HCT116 (cell line): ENCODE results near the gene SETD3. TPM values are rescaled to one million over a fixed set of nuclear protein-coding genes. Genes with fewer than 3 reads are reported as not detected.

Experiments used
- ATAC-seq: fragments of 200-7000 bp; cut with Tn5 transposase; 2 replicates; pipeline ENCODE4 v1.9.1; 2020; ENCODE audit warnings: mild to moderate bottlenecking, moderate library complexity
- BruUV-seq: library from RNA; stranded (reverse); fragments of 400-500 nt; replicated peaks from 2 replicates; lab custom pipeline; 2021; lab: Mats Ljungman, UMichigan
- CTCF ChIA-PET: fragments of 300-600 bp; sonication (Branson Sonifier 250); formaldehyde crosslinking; loops from one replicate; lab custom pipeline; 2021; ENCODE audit warnings: antibody characterized with exemption; lab: Charles Lee
- POLR2A ChIA-PET: fragments of 300-600, 350-600 bp; sonication (Branson Sonifier 250); formaldehyde crosslinking; loops from one replicate; lab custom pipeline; 2021; ENCODE audit warnings: antibody characterized with exemption; lab: Charles Lee
- RAD21 ChIA-PET, 2 experiments: fragments of 300-600 bp; sonication (Branson Sonifier 250); formaldehyde crosslinking; loops; one replicate each; lab custom pipeline; 2023; ENCODE audit warnings: low total read pairs in 2 of 2; ENCODE audit not compliant: uncharacterized antibody in 2 of 2, unreplicated experiment in 2 of 2, low non-redundant PET in 1 of 2; lab: Charles Lee
- DNase-seq: peaks from one replicate; pipeline ENCODE4 v3.0.0-alpha.2; 2010; ENCODE audit warnings: low read depth, low spot score
- H2AFZ ChIP-seq: fragments of 200-600 bp; shearing (Covaris generic), sonication (generic); 2 replicates; pipeline ENCODE4 v1.6.1; 2017; ENCODE audit warnings: low read depth, mixed run types, mixed read lengths, antibody characterized with exemption, low read length; ENCODE audit not compliant: poor library complexity, severe bottlenecking
- H3K27ac ChIP-seq: 2 replicates; pipeline ENCODE4 v1.5.1; 2012; ENCODE audit warnings: low read depth, low read length
- H3K27me3 ChIP-seq: fragments of 200-600 bp; sonication (generic); 2 replicates; pipeline ENCODE4 v1.6.1; 2016; ENCODE audit warnings: mixed run types, low read length, mixed read lengths; ENCODE audit not compliant: insufficient read depth
- H3K36me3 ChIP-seq, 2 experiments: fragments of 200-500 bp in 1 of 2; fragments of 200-600 bp in 1 of 2; sonication (Bioruptor generic) in 1 of 2; sonication (generic) in 1 of 2; 2 replicates each; pipeline versions ENCODE4 v1.5.1 to v1.6.1; 2014 to 2016; ENCODE audit warnings: low read length in 2 of 2, inconsistent platforms in 1 of 2, mixed read lengths in 1 of 2, mixed run types in 1 of 2; ENCODE audit not compliant: insufficient read depth in 2 of 2, control insufficient read depth in 1 of 2
- H3K4me1 ChIP-seq, 2 experiments: fragments of 200-600 bp in 1 of 2; sonication (generic) in 1 of 2; 2 replicates each; pipeline versions ENCODE4 v1.5.1 to v1.6.1; 2012 to 2017; ENCODE audit warnings: low read length in 2 of 2, inconsistent platforms in 1 of 2, mild to moderate bottlenecking in 1 of 2, mixed read lengths in 1 of 2, mixed run types in 1 of 2, moderate library complexity in 1 of 2; ENCODE audit not compliant: insufficient read depth in 2 of 2, control insufficient read depth in 1 of 2
- H3K4me2 ChIP-seq: fragments of 200-600 bp; sonication (generic); 2 replicates; pipeline ENCODE4 v1.6.1; 2017; ENCODE audit warnings: mixed run types, low read length, mixed read lengths
- H3K4me3 ChIP-seq, 2 experiments: fragments of 200-600 bp in 1 of 2; sonication (generic) in 1 of 2; replicated peaks in 1 of 2; 2 replicates each; pipeline ENCODE4 v1.5.1; 2011 to 2016; ENCODE audit warnings: low read length in 2 of 2, control low read depth in 1 of 2, low read depth in 1 of 2, mild to moderate bottlenecking in 1 of 2, mixed read lengths in 1 of 2, mixed run types in 1 of 2
- H3K79me2 ChIP-seq: fragments of 200-600 bp; sonication (generic); 2 replicates; pipeline ENCODE4 v1.6.1; 2017; ENCODE audit warnings: mild to moderate bottlenecking, mixed run types, low read length, moderate library complexity, mixed read lengths; ENCODE audit not compliant: insufficient read depth
- H3K9ac ChIP-seq: fragments of 200-600 bp; sonication (generic); 2 replicates; pipeline ENCODE4 v1.6.1; 2016; ENCODE audit warnings: low read length, mixed read lengths
- H3K9me2 ChIP-seq: fragments of 200-600 bp; sonication (generic), shearing (Covaris generic); 2 replicates; pipeline ENCODE4 v1.6.1; 2017; ENCODE audit warnings: mixed run types, mild to moderate bottlenecking, moderate library complexity; ENCODE audit not compliant: insufficient read depth
- H3K9me3 ChIP-seq, 2 experiments: fragments of 200-500 bp in 1 of 2; fragments of 200-600 bp in 1 of 2; sonication (Bioruptor generic) in 1 of 2; sonication (generic) in 1 of 2; 2 replicates each; pipeline ENCODE4 v1.6.1; 2014 to 2017; ENCODE audit warnings: low read length in 2 of 2, mixed read lengths in 2 of 2, inconsistent platforms in 1 of 2, low read depth in 1 of 2, mild to moderate bottlenecking in 1 of 2, mixed run types in 1 of 2, moderate library complexity in 1 of 2; ENCODE audit not compliant: control insufficient read depth in 1 of 2, insufficient read depth in 1 of 2
- H4K20me1 ChIP-seq: fragments of 200-600 bp; sonication (generic), shearing (Covaris generic); 2 replicates; pipeline ENCODE4 v1.6.1; 2017; ENCODE audit warnings: mixed run types, mild to moderate bottlenecking, moderate library complexity; ENCODE audit not compliant: insufficient read depth
- ATF3 ChIP-seq: IDR thresholded peaks from 2 replicates; pipeline ENCODE4 v1.6.1; 2012
- CEBPB ChIP-seq: IDR thresholded peaks from 2 replicates; pipeline ENCODE4 v1.6.1; 2012; ENCODE audit warnings: low read depth
- EGR1 ChIP-seq: IDR thresholded peaks from 2 replicates; pipeline ENCODE4 v1.6.1; 2012; ENCODE audit warnings: low read depth
- EZH2 ChIP-seq: fragments of 200-600 bp; sonication (generic); IDR thresholded peaks from 2 replicates; pipeline ENCODE4 v1.6.1; 2017; ENCODE audit warnings: antibody characterized with exemption, mixed run types
- EZH2phosphoT487 ChIP-seq: fragments of 200-600 bp; IDR thresholded peaks from 2 replicates; pipeline ENCODE4 v1.6.1; 2018; ENCODE audit warnings: antibody characterized with exemption, borderline replicate concordance
- FOSL1 ChIP-seq: IDR thresholded peaks from 2 replicates; pipeline ENCODE4 v1.6.1; 2012; ENCODE audit warnings: low read depth
- JUND ChIP-seq: IDR thresholded peaks from 2 replicates; pipeline ENCODE4 v1.6.1; 2012
- MAX ChIP-seq: IDR thresholded peaks from 2 replicates; pipeline ENCODE4 v1.6.1; 2012
- POLR2A ChIP-seq: IDR thresholded peaks from 2 replicates; pipeline ENCODE4 v1.7.0; 2011; ENCODE audit warnings: borderline replicate concordance; ENCODE audit not compliant: insufficient read depth, insufficient read length; ENCODE audit errors: extremely low read depth
- SIN3A ChIP-seq: IDR thresholded peaks from 2 replicates; pipeline ENCODE4 v1.6.1; 2012; ENCODE audit warnings: low read depth
- SP1 ChIP-seq: IDR thresholded peaks from 2 replicates; pipeline ENCODE4 v1.6.1; 2012; ENCODE audit warnings: low read depth
- TCF7L2 ChIP-seq: IDR thresholded peaks from 2 replicates; pipeline ENCODE4 v1.7.0; 2011; ENCODE audit warnings: borderline replicate concordance, inconsistent platforms; ENCODE audit not compliant: insufficient read depth, insufficient read length; ENCODE audit errors: extremely low read depth
- YY1 ChIP-seq: IDR thresholded peaks from 2 replicates; pipeline ENCODE4 v1.6.1; 2011; ENCODE audit warnings: low read length, low read depth, moderate library complexity, mild to moderate bottlenecking; ENCODE audit not compliant: insufficient replicate concordance; ENCODE audit errors: extremely low read depth
- ZFX ChIP-seq: fragments of 450-650 bp; IDR thresholded peaks from 2 replicates; pipeline ENCODE4 v1.6.1; 2017
- ZNF274 ChIP-seq: fragments of 200-500 bp; sonication (Bioruptor generic); IDR thresholded peaks from 2 replicates; pipeline ENCODE4 v1.6.1; 2014; ENCODE audit warnings: mild to moderate bottlenecking, low read depth, low read length, inconsistent platforms
- intact Hi-C: fragments of 100-400 bp; cut with micrococcal nuclease; formaldehyde crosslinking; loops from 2 replicates; pipeline ENCODE4 v1.10.0; 2022
- total RNA-seq: library from RNA; stranded (reverse); gene quantifications from one replicate; pipeline ENCODE4 v1.2.1, GENCODE V29; 2021; ENCODE audit not compliant: unreplicated experiment

The SETD3 gene
- total RNA-seq, 1 experiment from 2014 or later = 46.6 TPM

GRCh38 chr14:99509871-99510555 lies 29.4 kb upstream of the SETD3 start:
- ChIA-PET CTCF (no interaction called here), POLR2A (no interaction called here)
- DNase-seq = no peak

GRCh38 chr14:99508896-99509629 lies 28.4 kb upstream of the SETD3 start:
- H3K36me3 ChIP-seq = peaks cover 22 to 38% of the 10 kb centered on the region in 2 experiments; a peak in 3 of 4 replicates
- ChIA-PET POLR2A (no interaction called here), RAD21 (no interaction called here), CTCF (no interaction called here)
- H4K20me1 ChIP-seq = no peaks in the 10 kb centered on the region
- no peak overlapping the region for H3K9ac ChIP-seq
- no peaks in the 10 kb centered on the region for H3K27me3 ChIP-seq
- no peaks in the 10 kb centered on the region for H3K9me2 ChIP-seq
- BruUV-seq = no TSS peak
- H3K79me2 ChIP-seq = no peaks in the 10 kb centered on the region
- no peaks in the 10 kb centered on the region for H3K9me3 ChIP-seq
- H3K27ac ChIP-seq = no peak overlapping the region
- intact Hi-C loops = no loop called here
- no peak overlapping the region for H3K4me2 ChIP-seq
- H3K4me3 ChIP-seq = no peak overlapping the region
- TF ChIP-seq CEBPB = no peak
- no peak for TF ChIP-seq ATF3
- TF ChIP-seq SP1 = no peak
- TF ChIP-seq POLR2A = no peak
- TF ChIP-seq MAX = no peak
- no peak for TF ChIP-seq EGR1
- no peak for TF ChIP-seq JUND
- TF ChIP-seq TCF7L2 = no peak
- TF ChIP-seq EZH2phosphoT487 = no peak
- H3K4me1 ChIP-seq = no peaks in the 10 kb centered on the region
- no peak for DNase-seq
- ATAC-seq = peak; percentile 43
- H2AFZ ChIP-seq = no peak overlapping the region

More at GRCh38 chr14:99509871-99510555, 29.4 kb upstream of the SETD3 start:
- no peak overlapping the region for H3K4me3 ChIP-seq
- BruUV-seq = no TSS peak
- no peaks in the 10 kb centered on the region for H3K27me3 ChIP-seq
- no peak overlapping the region for H3K27ac ChIP-seq
- no peak overlapping the region for H3K9ac ChIP-seq
- TF ChIP-seq ATF3 = no peak
- TF ChIP-seq EZH2phosphoT487 = no peak
- no peak for TF ChIP-seq FOSL1
- no peak for TF ChIP-seq TCF7L2
- no peak for TF ChIP-seq YY1
- TF ChIP-seq ZFX = no peak
- TF ChIP-seq SIN3A = no peak
- TF ChIP-seq ZNF274 = no peak
- no peak for TF ChIP-seq POLR2A
- no peak for TF ChIP-seq EZH2
- TF ChIP-seq, all 23 proteins: peak for 0
- Histone ChIP-seq H3K79me2 (no peaks in the 10 kb centered on the region), H3K4me1 (no peaks in the 10 kb centered on the region), H3K36me3 (peaks cover 22 to 37% of the 10 kb centered on the region in 2 experiments; a peak in 3 of 4 replicates), H3K9me3 (no peaks in the 10 kb centered on the region), H2AFZ (no peak overlapping the region), H3K9me2 (no peaks in the 10 kb centered on the region), H3K4me2 (no peak overlapping the region), H4K20me1 (no peaks in the 10 kb centered on the region)
- ATAC-seq = no peak
- RAD21 ChIA-PET = no interaction called here
- intact Hi-C loops = no loop called here
